GM12875 (cell line): ENCODE measurements around the gene PRKAR1A.

Source experiments
- H3K4me3 ChIP-seq: one replicate; pipeline ENCODE4 v1.5.1; 2011; ENCODE audit warnings: low read depth, low read length, control low read depth
- CTCF ChIP-seq: IDR thresholded peaks from 2 replicates; pipeline ENCODE4 v1.5.1; 2011; ENCODE audit warnings: low read depth, mild to moderate bottlenecking, control low read depth, inconsistent platforms, low read length, moderate library complexity, borderline replicate concordance; ENCODE audit not compliant: insufficient read depth

The PRKAR1A gene

GRCh38 chr17:68541816-68542215 is 29.6 kb downstream of the PRKAR1A start:
- TF ChIP-seq CTCF: no peak
- H3K4me3 ChIP-seq: no peak overlapping the region

- TF ChIP-seq CTCF: no peak
- H3K4me3 ChIP-seq: no peak overlapping the region
These were observed 30.7 kb downstream of the PRKAR1A start for GRCh38 chr17:68542698-68543463.

- TF ChIP-seq CTCF: no peak
These were observed 32.1 kb downstream of the PRKAR1A start for GRCh38 chr17:68544111-68544915.

GRCh38 chr17:68556551-68556950 is 44.3 kb downstream of the PRKAR1A start:
- no peak for TF ChIP-seq CTCF
- H3K4me3 ChIP-seq: no peak overlapping the region

More at GRCh38 chr17:68544111-68544915, 32.1 kb downstream of the PRKAR1A start:
- no peak overlapping the region for H3K4me3 ChIP-seq

- no peak overlapping the region for H3K4me3 ChIP-seq
- no peak for TF ChIP-seq CTCF
These were observed 47.1 kb downstream of the PRKAR1A start for GRCh38 chr17:68559316-68559715.

- H3K4me3 ChIP-seq: no peak overlapping the region
- no peak for TF ChIP-seq CTCF
These were observed 48.9 kb downstream of the PRKAR1A start for GRCh38 chr17:68560966-68561720.
